CD14-positive monocyte (primary cell): ENCODE measurements around the gene HIF1AN. TPM values are rescaled to one million over a fixed set of nuclear protein-coding genes. Genes with fewer than 3 reads are reported as not detected.

Experiments used
- DNase-seq, 3 donors: peaks; one replicate each; pipeline ENCODE4 v3.0.0-alpha.2; 2011 to 2022
- H2AFZ ChIP-seq: 2 replicates; pipeline ENCODE4 v1.6.0; 2012; ENCODE audit warnings: mild to moderate bottlenecking, low read depth, low read length, inconsistent platforms; ENCODE audit not compliant: insufficient read depth, poor library complexity, severe bottlenecking
- H3K27ac ChIP-seq, 2 donors: 1 replicate in 1 of 2; 2 replicates in 1 of 2; pipeline ENCODE4 v1.5.1; 2012 to 2013; ENCODE audit warnings: low read length in 2 of 2, control low read depth in 1 of 2, inconsistent platforms in 1 of 2, low read depth in 1 of 2, mild to moderate bottlenecking in 1 of 2
- H3K27me3 ChIP-seq, 2 donors: one replicate each; pipeline versions ENCODE4 v1.6.0 to v1.6.1; 2011 to 2013; ENCODE audit warnings: low read length in 2 of 2; ENCODE audit not compliant: control insufficient read depth in 2 of 2, insufficient read depth in 2 of 2
- H3K36me3 ChIP-seq, 2 donors: replicated peaks in 1 of 2; 1 replicate in 1 of 2; 2 replicates in 1 of 2; pipeline versions ENCODE4 v1.5.1 to v1.6.1; 2012 to 2013; ENCODE audit warnings: low read length in 2 of 2, control low read depth in 1 of 2, inconsistent platforms in 1 of 2, mild to moderate bottlenecking in 1 of 2; ENCODE audit not compliant: insufficient read depth in 2 of 2, control insufficient read depth in 1 of 2
- H3K4me1 ChIP-seq, 2 donors: 1 replicate in 1 of 2; 2 replicates in 1 of 2; pipeline versions ENCODE4 v1.5.1 to v1.6.1; 2012 to 2013; ENCODE audit warnings: low read length in 2 of 2, control low read depth in 1 of 2, inconsistent platforms in 1 of 2, mild to moderate bottlenecking in 1 of 2, moderate library complexity in 1 of 2; ENCODE audit not compliant: insufficient read depth in 2 of 2, control insufficient read depth in 1 of 2
- H3K4me2 ChIP-seq: replicated peaks from 2 replicates; pipeline ENCODE3; 2012; ENCODE audit warnings: low read length, moderate library complexity, mild to moderate bottlenecking; ENCODE audit not compliant: poor library complexity, severe bottlenecking; ENCODE audit errors: extremely low read depth
- H3K4me3 ChIP-seq, 3 experiments: fragments of 200-600 bp in 1 of 3; sonication (generic) in 1 of 3; replicated peaks in 1 of 3; 1 replicate in 2 of 3; 2 replicates in 1 of 3; pipeline ENCODE4 v1.5.1; 2011 to 2013; ENCODE audit warnings: low read length in 3 of 3, mild to moderate bottlenecking in 3 of 3, control low read depth in 2 of 3, low read depth in 2 of 3, inconsistent platforms in 1 of 3, moderate library complexity in 1 of 3
- H3K79me2 ChIP-seq: 2 replicates; pipeline ENCODE4 v1.6.0; 2012; ENCODE audit warnings: mild to moderate bottlenecking, control low read depth, inconsistent platforms, low read length, moderate library complexity; ENCODE audit not compliant: insufficient read depth
- H3K9ac ChIP-seq: 2 replicates; pipeline ENCODE4 v1.6.0; 2017; ENCODE audit warnings: low read length, mild to moderate bottlenecking; ENCODE audit not compliant: insufficient read depth, poor library complexity, severe bottlenecking
- H3K9me3 ChIP-seq, 2 donors: replicated peaks in 1 of 2; 1 replicate in 1 of 2; 2 replicates in 1 of 2; pipeline versions ENCODE4 v1.5.1 to v1.6.1; 2012 to 2013; ENCODE audit warnings: low read length in 2 of 2, control low read depth in 1 of 2; ENCODE audit not compliant: control insufficient read depth in 1 of 2, insufficient read depth in 1 of 2
- H4K20me1 ChIP-seq: 2 replicates; pipeline ENCODE4 v1.6.0; 2012; ENCODE audit warnings: mild to moderate bottlenecking, low read length, control low read depth, moderate library complexity; ENCODE audit not compliant: insufficient read depth
- H3K27ac Mint-ChIP-seq, 7 donors: one replicate each; pipeline ENCODE4 v1.8.0; 2020; ENCODE audit warnings: mild to moderate bottlenecking in 7 of 7, mixed read lengths in 7 of 7, moderate library complexity in 6 of 7, inconsistent platforms in 2 of 7
- H3K27me3 Mint-ChIP-seq, 3 donors: one replicate each; pipeline ENCODE4 v1.8.0; 2021 to 2022; ENCODE audit warnings: low read depth in 3 of 3, mild to moderate bottlenecking in 3 of 3, mixed read lengths in 3 of 3, moderate library complexity in 3 of 3, inconsistent platforms in 1 of 3
- H3K36me3 Mint-ChIP-seq, 2 donors: one replicate each; pipeline ENCODE4 v1.8.0; 2020; ENCODE audit warnings: mixed read lengths in 2 of 2, inconsistent platforms in 1 of 2, mild to moderate bottlenecking in 1 of 2
- H3K4me1 Mint-ChIP-seq: one replicate; pipeline ENCODE4 v1.8.0; 2020; ENCODE audit warnings: mild to moderate bottlenecking, mixed read lengths
- H3K4me3 Mint-ChIP-seq, 2 donors: one replicate each; pipeline ENCODE4 v1.8.0; 2020; ENCODE audit warnings: mild to moderate bottlenecking in 2 of 2, mixed read lengths in 2 of 2, moderate library complexity in 1 of 2
- H3K9me3 Mint-ChIP-seq, 7 donors: one replicate each; pipeline ENCODE4 v1.8.0; 2020 to 2022; ENCODE audit warnings: mixed read lengths in 7 of 7, mild to moderate bottlenecking in 6 of 7, moderate library complexity in 6 of 7, inconsistent platforms in 2 of 7
- CTCF ChIP-seq: fragments of 200-600 bp; IDR thresholded peaks from one replicate; pipeline ENCODE4 v1.8.0; 2022; ENCODE audit warnings: antibody characterized with exemption, mild to moderate bottlenecking
- WGBS: methylation state at CpG from one replicate; pipeline ENCODE4 v1.1.5; 2013; ENCODE audit warnings: missing lambda C conversion rate; ENCODE audit not compliant: insufficient coverage; 5-methylcytosine and 5-hydroxymethylcytosine counted together
- intact Hi-C, 2 donors: fragments of 100-400 bp; cut with micrococcal nuclease; formaldehyde crosslinking; loops; one replicate each; pipeline versions ENCODE4 v1.15.0 to v1.15.1; 2023
- polyA plus RNA-seq, 3 donors: library from polyadenylated mRNA; depleted of rRNA in 1 of 3; unstranded in 2 of 3; stranded (reverse) in 1 of 3; fragments of 300-500 nt in 2 of 3; fragments of >200 nt in 1 of 3; fragmentation: Illumina TruSeq in 2 of 3; gene quantifications; 1 replicate in 2 of 3; 2 replicates in 1 of 3; pipeline ENCODE4 v1.2.3, GENCODE V29; 2012 to 2021

Gene HIF1AN
- polyA plus RNA-seq, 3 donors, result 8.5 to 25.3 (median 17.2) TPM

- H3K9me3 ChIP-seq, result no peaks in the 10 kb centered on the region
- intact Hi-C loops, result no loop called here
- H4K20me1 ChIP-seq, result no peaks in the 10 kb centered on the region
- H2AFZ ChIP-seq, result no peak overlapping the region
- no peak for TF ChIP-seq CTCF
- peaks cover 10% of the 10 kb centered on the region for H3K4me1 Mint-ChIP-seq
- H3K9me3 Mint-ChIP-seq, result no peaks in the 10 kb centered on the region
- no peaks in the 10 kb centered on the region for H3K79me2 ChIP-seq
- H3K36me3 ChIP-seq, result peaks cover 23 to 47% of the 10 kb centered on the region in 2 donors
- no peak overlapping the region for H3K27ac ChIP-seq
- no peaks in the 10 kb centered on the region for H3K27me3 ChIP-seq
- H3K4me2 ChIP-seq, result no peak overlapping the region
- H3K4me3 ChIP-seq, result no peak overlapping the region
- peaks cover 52 to 61% of the 10 kb centered on the region in 2 donors for H3K36me3 Mint-ChIP-seq
- WGBS, result no CpG with 5 or more reads among the region's 1 CpG
- no peak for DNase-seq
- H3K27ac Mint-ChIP-seq, result peak overlapping the region in 4 of 7 donors; percentile 21 to 53 (median 42)
- peaks cover 12% of the 10 kb centered on the region in 2 donors for H3K4me1 ChIP-seq
- no peaks in the 10 kb centered on the region for H3K27me3 Mint-ChIP-seq
- H3K9ac ChIP-seq, result no peak overlapping the region
- no peak overlapping the region for H3K4me3 Mint-ChIP-seq
Observed at GRCh38 chr10:100508266-100508665, 27.5 kb upstream of the HIF1AN start.

GRCh38 chr10:100508691-100509150 lies 27.0 kb upstream of the HIF1AN start:
- H3K9me3 ChIP-seq, result no peaks in the 10 kb centered on the region
- no peak overlapping the region for H3K4me3 ChIP-seq
- peak overlapping the region in 1 of 7 donors; percentile 21 for H3K27ac Mint-ChIP-seq
- H3K4me1 Mint-ChIP-seq, result peaks cover 10% of the 10 kb centered on the region
- peaks cover 23 to 47% of the 10 kb centered on the region in 2 donors for H3K36me3 ChIP-seq
- no peaks in the 10 kb centered on the region for H3K27me3 Mint-ChIP-seq
- WGBS, result 100% methylated on average over 1 of the region's 3 CpGs
- H3K4me3 Mint-ChIP-seq, result no peak overlapping the region
- H3K27me3 ChIP-seq, result no peaks in the 10 kb centered on the region
- TF ChIP-seq CTCF, result peak; percentile 20
- intact Hi-C loops, result no loop called here
- H2AFZ ChIP-seq, result no peak overlapping the region
- no peak overlapping the region for H3K9ac ChIP-seq
- H3K9me3 Mint-ChIP-seq, result no peaks in the 10 kb centered on the region
- H4K20me1 ChIP-seq, result no peaks in the 10 kb centered on the region
- H3K79me2 ChIP-seq, result no peaks in the 10 kb centered on the region
- H3K4me2 ChIP-seq, result no peak overlapping the region
- H3K4me1 ChIP-seq, result peaks cover 12% of the 10 kb centered on the region in 2 donors
- H3K36me3 Mint-ChIP-seq, result peaks cover 51 to 60% of the 10 kb centered on the region in 2 donors
- DNase-seq, result no peak
- no peak overlapping the region for H3K27ac ChIP-seq
